T-helper 17 cell (primary cell): ENCODE data around the gene GLIS1. TPM values are rescaled to one million over a fixed set of nuclear protein-coding genes. Genes with fewer than 3 reads are reported as not detected.

Experiments
- ATAC-seq: fragments of 150-1000 bp; cut with Tn5 transposase; 2 replicates; pipeline ENCODE4 v1.10.0; 2021; ENCODE audit warnings: mild to moderate bottlenecking, moderate library complexity
- DNase-seq, 3 donors: peaks; one replicate each; pipeline versions ENCODE4 v3.0.0 to v3.0.0-alpha.2; 2020 to 2021
- H3K9me3 ChIP-seq: one replicate; pipeline ENCODE4 v1.7.0; 2013; ENCODE audit warnings: low read length, mild to moderate bottlenecking; ENCODE audit not compliant: control insufficient read depth, poor library complexity, severe bottlenecking
- H3K27ac Mint-ChIP-seq: one replicate; pipeline ENCODE4 v1.8.0; 2022; ENCODE audit warnings: mild to moderate bottlenecking, moderate library complexity, mixed read lengths
- H3K27me3 Mint-ChIP-seq: one replicate; pipeline ENCODE4 v1.8.0; 2022; ENCODE audit warnings: mixed read lengths
- H3K36me3 Mint-ChIP-seq: one replicate; pipeline ENCODE4 v1.8.0; 2022; ENCODE audit warnings: low read depth, mixed read lengths
- H3K4me1 Mint-ChIP-seq: one replicate; pipeline ENCODE4 v1.8.0; 2022; ENCODE audit warnings: mild to moderate bottlenecking, mixed read lengths
- H3K4me3 Mint-ChIP-seq: one replicate; pipeline ENCODE4 v1.8.0; 2022; ENCODE audit warnings: mild to moderate bottlenecking, moderate library complexity, mixed read lengths
- total RNA-seq, 4 donors: library from RNA in 2 of 4; stranded (reverse) in 2 of 4; gene quantifications; one replicate each; pipeline ENCODE4 v1.2.3 and lab custom pipeline; 2022 to 2026

GLIS1 gene
- total RNA-seq, 2 donors from 2014 or later, result not detected

DNA sequence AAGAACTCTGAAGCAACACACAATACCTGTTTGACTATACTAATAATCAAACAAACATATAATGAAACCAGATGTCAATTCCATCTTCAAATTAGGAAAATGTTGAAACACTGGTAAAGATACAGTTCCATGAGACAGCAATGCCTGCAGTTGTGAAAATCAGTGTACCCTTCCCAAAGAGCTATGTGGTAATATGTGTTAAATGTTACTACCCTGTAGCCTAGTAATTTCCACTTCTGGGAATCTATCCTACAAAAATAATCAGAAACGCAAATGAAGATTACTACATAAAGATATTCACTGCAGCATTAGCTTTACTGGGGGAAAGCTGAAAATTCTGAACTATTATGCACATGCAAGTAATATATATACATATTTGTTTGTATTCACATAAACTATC is 16.9 kb downstream of the GLIS1 start:
- Mint-ChIP-seq H3K4me1 (peaks cover 3% of the 10 kb centered on the region), H3K4me3 (no peak overlapping the region), H3K36me3 (no peaks in the 10 kb centered on the region), H3K27ac (no peak overlapping the region), H3K27me3 (peaks cover 19% of the 10 kb centered on the region)
- DNase-seq (no peak), ATAC-seq (no peak)
- no peaks in the 10 kb centered on the region for H3K9me3 ChIP-seq

DNA sequence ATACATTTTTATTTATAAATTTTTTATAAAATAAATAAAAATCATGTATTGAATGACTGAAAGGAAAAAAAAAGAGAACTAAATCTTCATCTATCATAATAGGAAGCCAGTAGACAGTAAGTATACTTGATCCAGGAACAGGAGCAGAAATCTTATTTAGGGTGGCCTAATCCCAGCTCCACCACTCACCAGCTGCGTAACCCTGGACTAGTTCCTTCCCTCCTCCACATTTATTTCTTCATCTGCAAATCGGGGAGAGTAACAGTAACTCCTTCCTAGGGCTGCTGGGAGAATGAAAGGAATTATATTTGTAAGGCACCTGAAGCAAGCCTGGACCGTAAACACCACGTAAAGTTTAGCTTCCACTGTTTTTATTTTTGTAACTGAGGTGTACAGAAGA is 17.9 kb downstream of the GLIS1 start:
- DNase-seq, result no peak
- Mint-ChIP-seq H3K27me3 (peaks cover 19% of the 10 kb centered on the region), H3K36me3 (no peaks in the 10 kb centered on the region), H3K4me3 (no peak overlapping the region), H3K4me1 (peaks cover 3% of the 10 kb centered on the region), H3K27ac (no peak overlapping the region)
- ATAC-seq, result no peak
- H3K9me3 ChIP-seq, result no peaks in the 10 kb centered on the region

DNA sequence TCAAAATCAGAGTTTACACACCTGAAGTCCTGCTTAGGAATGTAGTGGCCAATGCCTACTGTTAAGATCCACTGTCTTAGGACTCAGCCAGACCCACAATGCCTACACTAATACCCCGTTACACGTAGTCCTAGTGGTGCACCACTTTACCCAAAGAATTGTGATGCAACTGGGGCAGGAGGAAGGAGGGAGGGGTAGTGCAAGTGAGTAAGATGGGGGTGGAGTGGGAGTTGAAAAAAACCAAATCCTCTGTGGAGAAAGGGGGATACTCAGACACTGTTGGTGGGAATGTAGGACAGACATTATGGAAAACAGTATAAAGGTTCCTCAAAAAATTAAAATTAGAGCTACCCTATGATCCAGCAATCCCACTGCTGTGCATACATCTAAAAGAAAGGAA is 19.5 kb downstream of the GLIS1 start:
- peaks cover 3% of the 10 kb centered on the region for H3K4me1 Mint-ChIP-seq
- no peak for DNase-seq
- ATAC-seq, result no peak
- H3K27ac Mint-ChIP-seq, result no peak overlapping the region
- peaks cover 19% of the 10 kb centered on the region for H3K27me3 Mint-ChIP-seq
- H3K9me3 ChIP-seq, result no peaks in the 10 kb centered on the region
- no peaks in the 10 kb centered on the region for H3K36me3 Mint-ChIP-seq
- no peak overlapping the region for H3K4me3 Mint-ChIP-seq

GRCh38 chr1:53718443-53718842 is 20.5 kb downstream of the GLIS1 start:
- no peak for ATAC-seq
- Mint-ChIP-seq H3K4me3 (no peak overlapping the region), H3K27ac (no peak overlapping the region), H3K4me1 (peaks cover 3% of the 10 kb centered on the region), H3K36me3 (no peaks in the 10 kb centered on the region), H3K27me3 (peaks cover 25% of the 10 kb centered on the region)
- H3K9me3 ChIP-seq, result no peaks in the 10 kb centered on the region
- DNase-seq, result no peak

DNA sequence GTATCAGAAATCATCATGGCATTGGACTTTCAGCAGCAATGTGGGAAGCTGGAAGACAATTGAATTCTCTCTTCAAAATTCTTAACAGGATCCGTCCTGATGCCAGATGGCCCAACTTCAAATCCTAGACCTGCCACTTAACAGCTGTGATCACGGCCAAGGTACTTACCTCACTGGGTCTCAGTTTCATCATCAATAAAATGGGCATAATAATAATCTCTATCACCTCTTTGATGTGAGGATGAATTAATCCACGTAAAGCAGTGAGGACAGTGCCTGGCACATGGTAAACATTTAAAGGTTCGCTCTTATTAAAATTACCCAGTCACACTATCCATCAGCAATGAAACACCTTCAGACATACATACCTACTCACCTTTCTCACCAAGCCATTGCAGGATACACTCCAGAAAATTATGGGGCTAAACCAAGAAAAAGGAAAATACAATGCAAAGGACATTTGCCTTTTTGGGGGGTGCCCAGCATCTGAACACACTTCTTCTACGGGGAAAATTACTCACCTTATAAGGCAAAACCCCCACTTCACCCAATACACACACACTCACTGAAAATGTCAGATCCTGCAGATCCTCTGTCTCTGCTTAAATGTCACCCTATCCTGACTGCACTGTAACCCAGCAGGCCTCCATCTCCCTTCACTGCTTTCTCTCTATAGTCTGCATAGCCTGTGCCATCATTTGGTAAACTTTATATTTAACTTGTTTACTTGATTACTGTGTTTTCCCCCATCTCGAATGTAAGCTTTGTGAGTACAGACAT is 21.7 kb downstream of the GLIS1 start:
- DNase-seq (no peak), ATAC-seq (no peak)
- H3K27me3 Mint-ChIP-seq, result peaks cover 29% of the 10 kb centered on the region
- no peaks in the 10 kb centered on the region for H3K9me3 ChIP-seq
- H3K4me1 Mint-ChIP-seq, result peaks cover 3% of the 10 kb centered on the region
- peaks cover 2% of the 10 kb centered on the region for H3K36me3 Mint-ChIP-seq
- H3K4me3 Mint-ChIP-seq, result no peak overlapping the region
- no peak overlapping the region for H3K27ac Mint-ChIP-seq

- Mint-ChIP-seq H3K4me3 (no peak overlapping the region), H3K27ac (no peak overlapping the region), H3K4me1 (peaks cover 3% of the 10 kb centered on the region), H3K27me3 (peaks cover 33% of the 10 kb centered on the region), H3K36me3 (peaks cover 2% of the 10 kb centered on the region)
- DNase-seq, result no peak
- ATAC-seq, result no peak
- H3K9me3 ChIP-seq, result no peaks in the 10 kb centered on the region
Observed at GRCh38 chr1:53716150-53716549, 22.8 kb downstream of the GLIS1 start.

DNA sequence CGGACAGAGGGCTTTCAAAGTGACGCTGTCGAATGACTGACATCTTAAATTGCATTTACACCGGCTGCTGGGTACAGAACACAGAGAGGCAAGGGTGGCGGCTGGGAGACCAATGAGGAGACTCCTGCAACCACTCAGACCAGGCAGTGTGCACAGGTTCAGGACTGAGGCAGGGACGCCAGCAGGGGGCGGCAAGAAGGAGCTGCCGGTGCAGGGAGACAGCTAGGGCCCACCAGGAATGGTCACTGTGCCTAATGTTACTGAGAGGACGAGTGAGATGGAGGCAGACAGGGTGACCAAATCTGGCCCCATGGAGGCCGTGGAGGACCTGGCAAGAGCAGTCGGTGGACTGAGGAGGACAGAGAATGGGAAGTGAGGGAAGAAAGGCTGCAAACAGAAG is 23.5 kb downstream of the GLIS1 start:
- H3K4me3 Mint-ChIP-seq, result no peak overlapping the region
- DNase-seq, result no peak
- H3K4me1 Mint-ChIP-seq, result peaks cover 3% of the 10 kb centered on the region
- peaks cover 33% of the 10 kb centered on the region for H3K27me3 Mint-ChIP-seq
- no peak overlapping the region for H3K27ac Mint-ChIP-seq
- H3K36me3 Mint-ChIP-seq, result peaks cover 2% of the 10 kb centered on the region
- H3K9me3 ChIP-seq, result no peaks in the 10 kb centered on the region
- ATAC-seq, result no peak

GRCh38 chr1:53712276-53712675 is 26.7 kb downstream of the GLIS1 start:
- no peaks in the 10 kb centered on the region for H3K9me3 ChIP-seq
- H3K4me3 Mint-ChIP-seq, result no peak overlapping the region
- ATAC-seq (no peak), DNase-seq (no peak)
- H3K27ac Mint-ChIP-seq, result no peak overlapping the region
- no peaks in the 10 kb centered on the region for H3K4me1 Mint-ChIP-seq
- H3K27me3 Mint-ChIP-seq, result peaks cover 29% of the 10 kb centered on the region
- H3K36me3 Mint-ChIP-seq, result peaks cover 2% of the 10 kb centered on the region

GRCh38 chr1:53710584-53710983 is 28.4 kb downstream of the GLIS1 start:
- H3K36me3 Mint-ChIP-seq, result peaks cover 2% of the 10 kb centered on the region
- H3K4me1 Mint-ChIP-seq, result no peaks in the 10 kb centered on the region
- H3K27me3 Mint-ChIP-seq, result peaks cover 40% of the 10 kb centered on the region
- no peak for DNase-seq
- no peak overlapping the region for H3K4me3 Mint-ChIP-seq
- H3K27ac Mint-ChIP-seq, result no peak overlapping the region
- ATAC-seq, result no peak
- no peaks in the 10 kb centered on the region for H3K9me3 ChIP-seq

DNA sequence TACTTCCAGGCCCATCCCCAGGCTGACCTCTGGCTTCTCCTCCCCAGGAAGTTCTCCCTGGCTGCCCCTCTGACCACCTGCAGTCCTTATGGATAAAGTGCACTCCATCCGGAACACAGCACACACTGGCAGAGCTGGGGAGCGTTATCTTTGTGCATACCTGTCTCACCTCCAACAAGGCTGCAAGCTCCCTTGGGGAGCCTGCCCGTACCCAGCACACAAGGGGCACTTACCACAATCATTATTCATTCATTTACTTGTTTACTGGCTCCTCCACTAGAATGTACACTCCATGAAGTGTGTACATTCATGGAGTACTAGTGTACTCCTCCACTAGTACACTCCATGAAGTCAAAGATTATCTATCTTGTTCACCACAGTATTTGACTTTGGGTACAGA is 30.3 kb downstream of the GLIS1 start:
- Mint-ChIP-seq H3K4me3 (no peak overlapping the region), H3K27ac (no peak overlapping the region), H3K4me1 (no peaks in the 10 kb centered on the region), H3K36me3 (peaks cover 2% of the 10 kb centered on the region), H3K27me3 (peaks cover 36% of the 10 kb centered on the region)
- DNase-seq (no peak), ATAC-seq (no peak)
- no peaks in the 10 kb centered on the region for H3K9me3 ChIP-seq

- no peak for DNase-seq
- H3K27ac Mint-ChIP-seq, result no peak overlapping the region
- no peaks in the 10 kb centered on the region for H3K36me3 Mint-ChIP-seq
- H3K4me3 Mint-ChIP-seq, result no peak overlapping the region
- ATAC-seq, result no peak
- H3K4me1 Mint-ChIP-seq, result no peaks in the 10 kb centered on the region
- peaks cover 30% of the 10 kb centered on the region for H3K27me3 Mint-ChIP-seq
- H3K9me3 ChIP-seq, result no peaks in the 10 kb centered on the region
Observed at GRCh38 chr1:53706356-53706755, 32.6 kb downstream of the GLIS1 start.

DNA sequence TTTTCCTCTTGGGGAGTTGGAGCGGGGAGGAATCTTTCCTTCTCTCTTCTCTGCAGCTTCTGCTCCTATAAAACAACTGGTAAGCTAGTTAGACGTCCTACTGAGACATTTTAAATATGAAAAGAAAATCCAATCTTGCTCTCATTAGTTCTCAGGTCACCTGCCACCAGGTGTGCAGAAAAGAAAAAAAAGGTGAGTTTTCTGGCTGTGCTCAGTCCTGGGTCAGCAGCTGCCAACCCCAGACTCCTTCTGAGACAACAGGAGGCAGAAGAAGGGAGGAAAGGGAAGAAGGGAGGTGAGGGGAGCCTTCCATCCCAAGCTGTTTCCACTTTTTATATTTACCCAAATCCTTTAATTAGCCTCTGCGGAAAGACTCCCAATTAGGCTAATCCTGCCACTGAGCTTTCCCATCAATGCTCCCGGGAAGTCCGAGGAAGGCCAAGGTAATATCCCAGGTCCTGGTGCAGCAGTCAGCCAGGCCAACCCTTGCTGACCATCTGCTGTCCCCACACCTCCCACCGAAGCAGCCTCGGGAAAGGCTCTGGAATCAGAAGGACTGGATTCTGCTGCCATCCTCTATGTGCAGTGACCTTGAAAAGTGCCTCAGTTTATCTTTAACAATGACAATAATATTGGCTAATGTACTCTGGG is 33.4 kb downstream of the GLIS1 start:
- no peaks in the 10 kb centered on the region for H3K36me3 Mint-ChIP-seq
- no peak overlapping the region for H3K27ac Mint-ChIP-seq
- no peaks in the 10 kb centered on the region for H3K9me3 ChIP-seq
- H3K27me3 Mint-ChIP-seq, result peaks cover 35% of the 10 kb centered on the region
- H3K4me3 Mint-ChIP-seq, result no peak overlapping the region
- ATAC-seq (no peak), DNase-seq (no peak)
- H3K4me1 Mint-ChIP-seq, result no peaks in the 10 kb centered on the region

DNA sequence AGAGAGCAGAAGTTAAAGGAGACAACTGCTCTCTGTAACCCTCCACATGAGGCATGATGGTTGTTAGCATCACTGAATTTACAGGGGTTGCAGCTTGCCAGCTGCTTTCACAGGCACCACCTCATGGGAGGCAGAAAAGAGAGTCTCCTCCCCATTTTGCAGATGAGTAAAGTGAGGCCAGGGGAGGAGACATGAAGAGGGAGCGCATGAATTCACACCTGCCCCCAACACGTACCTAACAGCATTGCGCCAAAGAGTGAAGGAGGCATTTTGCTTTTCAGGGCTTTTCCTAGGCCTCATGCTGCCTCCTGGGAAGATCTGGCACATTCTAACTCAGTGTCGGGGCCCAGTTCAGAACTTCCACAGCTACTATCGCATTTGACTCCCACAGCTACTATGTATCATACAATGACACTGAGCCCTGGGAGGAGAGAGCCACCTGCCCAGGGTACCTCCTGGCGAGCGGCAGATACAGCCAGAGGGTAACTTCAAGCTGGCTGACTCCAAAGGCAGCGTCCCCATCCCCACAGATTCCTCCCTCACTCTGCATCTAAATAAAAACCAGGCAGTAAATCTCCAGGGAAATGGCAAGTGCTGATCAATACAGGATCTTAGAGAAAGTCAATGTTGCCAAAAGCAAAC is 34.0 kb downstream of the GLIS1 start:
- Mint-ChIP-seq H3K4me1 (no peaks in the 10 kb centered on the region), H3K4me3 (no peak overlapping the region), H3K36me3 (no peaks in the 10 kb centered on the region), H3K27ac (no peak overlapping the region), H3K27me3 (peaks cover 34% of the 10 kb centered on the region)
- ATAC-seq (no peak), DNase-seq (no peak)
- no peaks in the 10 kb centered on the region for H3K9me3 ChIP-seq
